ENCODE results near the gene OFD1.

Gene OFD1

DNA sequence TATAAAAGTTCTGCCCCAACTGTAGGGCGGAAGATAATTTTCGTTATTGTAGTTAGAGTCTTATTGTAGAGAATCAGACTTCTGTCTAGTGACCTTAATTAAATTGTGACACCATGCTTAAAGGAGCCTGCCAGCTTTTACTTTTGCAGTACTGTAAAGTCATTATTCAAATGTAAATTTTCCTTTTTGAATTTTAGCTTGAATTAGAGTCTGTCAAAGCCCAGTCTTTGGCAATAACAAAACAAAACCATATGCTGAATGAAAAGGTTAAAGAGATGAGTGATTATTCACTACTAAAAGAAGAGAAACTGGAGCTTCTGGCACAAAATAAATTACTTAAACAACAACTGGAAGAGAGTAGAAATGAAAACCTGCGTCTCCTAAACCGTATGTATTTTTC, 21.8 kb downstream of the OFD1 start:
- Histone ChIP-seq H3K9me3 (ENCODE audit: insufficient read depth, low read length) (no peaks in the 10 kb centered on the region), H3K9ac (ENCODE audit: low read length) (no peak overlapping the region), H3K4me3 (ENCODE audit: insufficient read depth, low read length, poor library complexity, severe bottlenecking) (no peak overlapping the region), H3F3A (ENCODE audit: insufficient read depth) (peaks cover 5% of the 10 kb centered on the region; the same call in 1 of the 2 replicates), H3K36me3 (ENCODE audit: low read length) (0 out of 2 replicates have a peak, but pooled peaks cover 3% of the 10 kb centered on the region), H3K9me2 (replicated peaks; ENCODE audit: insufficient read depth, low read length) (no peaks in the 10 kb centered on the region), H3K79me2 (ENCODE audit: insufficient read depth, low read length) (no peaks in the 10 kb centered on the region), H3K27ac (ENCODE audit: low read depth, low read length) (no peak overlapping the region), H3K4me2 (ENCODE audit: low read depth, low read length, poor library complexity, severe bottlenecking) (no peak overlapping the region), H4K20me1 (ENCODE audit: low read depth, low read length) (no peaks in the 10 kb centered on the region), H3K27me3 (ENCODE audit: low read length) (no peaks in the 10 kb centered on the region), H2AFZ (ENCODE audit: low read depth, low read length, severe bottlenecking) (no peak overlapping the region)
- TF ChIP-seq, protein P1, sequence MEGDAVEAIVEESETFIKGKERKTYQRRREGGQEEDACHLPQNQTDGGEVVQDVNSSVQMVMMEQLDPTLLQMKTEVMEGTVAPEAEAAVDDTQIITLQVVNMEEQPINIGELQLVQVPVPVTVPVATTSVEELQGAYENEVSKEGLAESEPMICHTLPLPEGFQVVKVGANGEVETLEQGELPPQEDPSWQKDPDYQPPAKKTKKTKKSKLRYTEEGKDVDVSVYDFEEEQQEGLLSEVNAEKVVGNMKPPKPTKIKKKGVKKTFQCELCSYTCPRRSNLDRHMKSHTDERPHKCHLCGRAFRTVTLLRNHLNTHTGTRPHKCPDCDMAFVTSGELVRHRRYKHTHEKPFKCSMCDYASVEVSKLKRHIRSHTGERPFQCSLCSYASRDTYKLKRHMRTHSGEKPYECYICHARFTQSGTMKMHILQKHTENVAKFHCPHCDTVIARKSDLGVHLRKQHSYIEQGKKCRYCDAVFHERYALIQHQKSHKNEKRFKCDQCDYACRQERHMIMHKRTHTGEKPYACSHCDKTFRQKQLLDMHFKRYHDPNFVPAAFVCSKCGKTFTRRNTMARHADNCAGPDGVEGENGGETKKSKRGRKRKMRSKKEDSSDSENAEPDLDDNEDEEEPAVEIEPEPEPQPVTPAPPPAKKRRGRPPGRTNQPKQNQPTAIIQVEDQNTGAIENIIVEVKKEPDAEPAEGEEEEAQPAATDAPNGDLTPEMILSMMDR (IDR thresholded peaks at IDR 0.05; ENCODE audit: insufficient read depth, low read length, poor library complexity, severe bottlenecking), result no peak
- TF ChIP-seq EZH2phosphoT487 (conservative IDR thresholded peaks at IDR 0.05; ENCODE audit: low read length), result no peak

DNA sequence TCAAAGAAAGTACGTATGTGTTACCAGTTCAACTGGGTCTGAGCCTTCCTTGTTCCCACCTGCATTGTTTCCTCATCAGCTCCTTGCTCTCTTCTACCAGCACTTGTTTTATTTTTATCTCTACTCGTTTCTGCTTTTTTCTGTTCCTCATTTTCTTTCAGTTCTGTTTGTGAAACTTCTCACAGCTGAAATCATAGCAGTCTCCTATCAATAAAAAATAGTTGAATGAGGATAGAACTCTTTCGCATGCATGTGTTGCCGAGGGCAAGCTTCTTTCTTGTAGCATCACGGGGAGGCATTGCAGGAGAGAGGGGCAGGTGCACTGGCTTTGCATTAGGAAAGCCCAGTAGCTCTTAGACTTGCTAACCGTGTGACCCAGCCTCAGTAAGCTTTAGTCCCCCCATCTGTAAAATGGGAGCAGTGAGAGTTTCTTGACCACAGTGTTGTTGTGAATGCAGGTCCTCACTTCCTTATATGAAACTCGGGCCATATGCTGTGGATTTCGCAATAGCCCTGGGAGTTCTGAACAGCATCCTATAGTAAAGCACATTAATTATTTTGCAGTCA, 24.7 kb downstream of the OFD1 start:
- Histone ChIP-seq H3K79me2 (ENCODE audit: insufficient read depth, low read length) (no peaks in the 10 kb centered on the region), H2AFZ (ENCODE audit: low read depth, low read length, severe bottlenecking) (no peak overlapping the region), H3K9me2 (replicated peaks; ENCODE audit: insufficient read depth, low read length) (no peaks in the 10 kb centered on the region), H3K27me3 (ENCODE audit: low read length) (no peaks in the 10 kb centered on the region), H3F3A (ENCODE audit: insufficient read depth) (peaks cover 5% of the 10 kb centered on the region; the same call in 1 of the 2 replicates), H3K4me3 (ENCODE audit: insufficient read depth, low read length, poor library complexity, severe bottlenecking) (no peak overlapping the region), H3K4me2 (ENCODE audit: low read depth, low read length, poor library complexity, severe bottlenecking) (peak overlapping the region; percentile 37), H3K27ac (ENCODE audit: low read depth, low read length) (peak overlapping the region; percentile 71), H3K9ac (ENCODE audit: low read length) (no peak overlapping the region), H3K36me3 (ENCODE audit: low read length) (peaks cover 7% of the 10 kb centered on the region; the same call in 1 of the 2 replicates), H3K9me3 (ENCODE audit: insufficient read depth, low read length) (no peaks in the 10 kb centered on the region), H4K20me1 (ENCODE audit: low read depth, low read length) (no peaks in the 10 kb centered on the region)
- TF ChIP-seq EZH2phosphoT487 (conservative IDR thresholded peaks at IDR 0.05; ENCODE audit: low read length), result no peak
- TF ChIP-seq, protein P1 (IDR thresholded peaks at IDR 0.05; ENCODE audit: insufficient read depth, low read length, poor library complexity, severe bottlenecking), result no peak

DNA sequence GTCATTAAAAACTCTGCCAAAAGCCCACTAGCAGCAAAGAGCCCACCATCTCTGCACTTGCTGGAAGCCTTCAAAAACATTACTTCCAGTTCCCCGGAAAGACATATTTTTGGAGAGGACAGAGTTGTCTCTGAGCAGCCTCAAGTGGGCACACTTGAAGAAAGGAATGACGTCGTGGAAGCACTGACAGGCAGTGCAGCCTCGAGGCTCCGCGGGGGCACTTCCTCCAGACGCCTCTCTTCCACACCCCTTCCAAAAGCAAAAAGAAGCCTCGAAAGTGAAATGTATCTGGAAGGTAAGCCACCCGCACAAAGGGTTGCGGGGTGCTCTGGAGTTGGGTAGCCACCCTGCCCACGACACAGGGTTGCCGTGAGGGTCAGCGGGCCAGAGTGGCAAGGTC, 25.9 kb downstream of the OFD1 start:
- Histone ChIP-seq H3K9me2 (replicated peaks; ENCODE audit: insufficient read depth, low read length) (no peaks in the 10 kb centered on the region), H3K27me3 (ENCODE audit: low read length) (no peaks in the 10 kb centered on the region), H3K9ac (ENCODE audit: low read length) (no peak overlapping the region), H3K27ac (ENCODE audit: low read depth, low read length) (no peak overlapping the region), H3K36me3 (ENCODE audit: low read length) (peaks cover 7% of the 10 kb centered on the region; the same call in 1 of the 2 replicates), H3K4me3 (ENCODE audit: insufficient read depth, low read length, poor library complexity, severe bottlenecking) (no peak overlapping the region), H2AFZ (ENCODE audit: low read depth, low read length, severe bottlenecking) (no peak overlapping the region), H3K79me2 (ENCODE audit: insufficient read depth, low read length) (no peaks in the 10 kb centered on the region), H4K20me1 (ENCODE audit: low read depth, low read length) (no peaks in the 10 kb centered on the region), H3F3A (ENCODE audit: insufficient read depth) (peaks cover 5% of the 10 kb centered on the region; the same call in 1 of the 2 replicates), H3K4me2 (ENCODE audit: low read depth, low read length, poor library complexity, severe bottlenecking) (no peak overlapping the region), H3K9me3 (ENCODE audit: insufficient read depth, low read length) (no peaks in the 10 kb centered on the region)
- no peak for TF ChIP-seq EZH2phosphoT487 (conservative IDR thresholded peaks at IDR 0.05; ENCODE audit: low read length)

- no peaks in the 10 kb centered on the region for H3K9me3 ChIP-seq (ENCODE audit: insufficient read depth, low read length)
- no peaks in the 10 kb centered on the region for H3K27me3 ChIP-seq (ENCODE audit: low read length)
- H3K9me2 ChIP-seq (replicated peaks; ENCODE audit: insufficient read depth, low read length), result no peaks in the 10 kb centered on the region
- H3K36me3 ChIP-seq (ENCODE audit: low read length), result peaks cover 7% of the 10 kb centered on the region; the same call in 1 of the 2 replicates
- H3K79me2 ChIP-seq (ENCODE audit: insufficient read depth, low read length), result no peaks in the 10 kb centered on the region
- H2AFZ ChIP-seq (ENCODE audit: low read depth, low read length, severe bottlenecking), result no peak overlapping the region
- H4K20me1 ChIP-seq (ENCODE audit: low read depth, low read length), result no peaks in the 10 kb centered on the region
- no peak overlapping the region for H3K27ac ChIP-seq (ENCODE audit: low read depth, low read length)
- H3K4me3 ChIP-seq (ENCODE audit: insufficient read depth, low read length, poor library complexity, severe bottlenecking), result no peak overlapping the region
- TF ChIP-seq, protein P1 (IDR thresholded peaks at IDR 0.05; ENCODE audit: insufficient read depth, low read length, poor library complexity, severe bottlenecking), result no peak
- no peak for TF ChIP-seq EZH2phosphoT487 (conservative IDR thresholded peaks at IDR 0.05; ENCODE audit: low read length)
- no peak overlapping the region for H3K9ac ChIP-seq (ENCODE audit: low read length)
- H3F3A ChIP-seq (ENCODE audit: insufficient read depth), result peaks cover 5% of the 10 kb centered on the region; the same call in 1 of the 2 replicates
- H3K4me2 ChIP-seq (ENCODE audit: low read depth, low read length, poor library complexity, severe bottlenecking), result no peak overlapping the region
These were observed 27.3 kb downstream of the OFD1 start for GRCh38 chrX:13761606-13762414.

Data from SU-DHL-6 (cell line).